Liver (tissue), 9 donors: Measurements from ENCODE around the gene XYLT2. TPM values are rescaled to one million over a fixed set of nuclear protein-coding genes. Genes with fewer than 3 reads are reported as not detected.
A peak's percentile ranks its signal among the peaks of the same experiment; 100 is the strongest.

Experiments used
- DNase-seq: peaks from one replicate; pipeline ENCODE4 v3.0.0-alpha.2; 2017; ENCODE audit warnings: low spot score
- H3K27ac ChIP-seq, 2 donors: one replicate each; pipeline ENCODE4 v1.7.0; 2013; ENCODE audit warnings: inconsistent platforms in 2 of 2, low read length in 2 of 2, control low read depth in 1 of 2, low read depth in 1 of 2, mild to moderate bottlenecking in 1 of 2
- H3K27me3 ChIP-seq, 4 donors: one replicate each; pipeline versions ENCODE4 v1.6.1 to v1.7.0; 2013; ENCODE audit warnings: low read length in 3 of 4, inconsistent platforms in 1 of 4, mild to moderate bottlenecking in 1 of 4, moderate library complexity in 1 of 4; ENCODE audit not compliant: control insufficient read depth in 4 of 4, insufficient read depth in 4 of 4
- H3K36me3 ChIP-seq, 4 donors: one replicate each; pipeline versions ENCODE4 v1.6.1 to v1.7.0; 2013; ENCODE audit warnings: low read length in 3 of 4, mild to moderate bottlenecking in 3 of 4, low read depth in 1 of 4, moderate library complexity in 1 of 4; ENCODE audit not compliant: control insufficient read depth in 4 of 4, insufficient read depth in 3 of 4
- H3K4me1 ChIP-seq, 4 donors: one replicate each; pipeline versions ENCODE4 v1.6.1 to v1.7.0; 2013; ENCODE audit warnings: low read length in 3 of 4, mild to moderate bottlenecking in 3 of 4, moderate library complexity in 1 of 4; ENCODE audit not compliant: control insufficient read depth in 4 of 4, insufficient read depth in 4 of 4
- H3K4me3 ChIP-seq, 3 donors: one replicate each; pipeline versions ENCODE4 v1.6.1 to v1.7.0; 2013; ENCODE audit warnings: low read length in 3 of 3, control low read depth in 1 of 3, low read depth in 1 of 3, mild to moderate bottlenecking in 1 of 3
- H3K9ac ChIP-seq, 2 donors: one replicate each; pipeline ENCODE4 v1.7.0; 2013; ENCODE audit warnings: low read length in 2 of 2, mild to moderate bottlenecking in 2 of 2, moderate library complexity in 2 of 2, control low read depth in 1 of 2, low read depth in 1 of 2
- H3K9me3 ChIP-seq, 4 donors: one replicate each; pipeline versions ENCODE4 v1.6.1 to v1.7.0; 2013; ENCODE audit warnings: low read length in 3 of 4; ENCODE audit not compliant: control insufficient read depth in 4 of 4
- FOXA1 ChIP-seq: IDR thresholded peaks from 2 replicates; pipeline ENCODE4 v1.6.1; 2016; ENCODE audit warnings: antibody characterized with exemption
- FOXA2 ChIP-seq: IDR thresholded peaks from 2 replicates; pipeline ENCODE4 v1.6.1; 2016; ENCODE audit warnings: antibody characterized with exemption
- GABPA ChIP-seq, 2 donors: IDR thresholded peaks in 1 of 2; conservative IDR thresholded peaks in 1 of 2; 2 replicates each; pipeline ENCODE4 v1.6.1; 2016; ENCODE audit warnings: antibody characterized with exemption in 2 of 2, mild to moderate bottlenecking in 1 of 2, moderate library complexity in 1 of 2
- HNF4A ChIP-seq, 2 donors: conservative IDR thresholded peaks; 2 replicates each; pipeline ENCODE4 v1.6.1; 2016; ENCODE audit warnings: antibody characterized with exemption in 2 of 2, mild to moderate bottlenecking in 2 of 2
- HNF4G ChIP-seq: IDR thresholded peaks from 2 replicates; pipeline ENCODE4 v1.6.1; 2016; ENCODE audit warnings: antibody characterized with exemption
- JUND ChIP-seq, 2 donors: IDR thresholded peaks; 2 replicates each; pipeline ENCODE4 v1.6.1; 2016; ENCODE audit warnings: antibody characterized with exemption in 2 of 2
- NR2F2 ChIP-seq: IDR thresholded peaks from 2 replicates; pipeline ENCODE4 v1.6.1; 2016; ENCODE audit warnings: antibody characterized with exemption
- RAD21 ChIP-seq, 2 donors: IDR thresholded peaks; 2 replicates each; pipeline ENCODE4 v1.6.1; 2016; ENCODE audit warnings: antibody characterized with exemption in 2 of 2, mild to moderate bottlenecking in 2 of 2
- RXRA ChIP-seq, 2 donors: IDR thresholded peaks; 2 replicates each; pipeline ENCODE4 v1.6.1; 2017 to 2018; ENCODE audit warnings: antibody characterized with exemption in 2 of 2, mild to moderate bottlenecking in 1 of 2
- SP1 ChIP-seq: IDR thresholded peaks from 2 replicates; pipeline ENCODE4 v1.6.1; 2018; ENCODE audit warnings: antibody characterized with exemption, mild to moderate bottlenecking
- TAF1 ChIP-seq: conservative IDR thresholded peaks from 2 replicates; pipeline ENCODE4 v1.6.1; 2016; ENCODE audit warnings: antibody characterized with exemption, mild to moderate bottlenecking
- YY1 ChIP-seq: IDR thresholded peaks from 2 replicates; pipeline ENCODE4 v1.6.1; 2016; ENCODE audit warnings: antibody characterized with exemption, mild to moderate bottlenecking
- WGBS: extraction: QIAGEN DNeasy Blood & Tissue Kit; methylation state at CpG from one replicate; pipeline ENCODE4 v1.1.7; 2013; 5-methylcytosine and 5-hydroxymethylcytosine counted together
- polyA plus RNA-seq, 2 donors: library from polyadenylated mRNA; stranded (reverse) in 1 of 2; unstranded in 1 of 2; fragments of 200-250 nt in 1 of 2; fragments of >200 nt in 1 of 2; fragmentation: Nextera tagmentation in 1 of 2; extraction: Ambion mirVana in 1 of 2; gene quantifications; one replicate each; pipeline versions ENCODE4 v1.2.1 to v1.2.3, GENCODE V29; 2013 to 2015
- total RNA-seq, 2 donors: library from RNA; depleted of rRNA; stranded (reverse); fragments of >200 nt; gene quantifications; one replicate each; pipeline ENCODE4 v1.2.3, GENCODE V29; 2014
- TF ChIP-seq, protein P1 (sequence below): fragments of 150-350 bp; IDR thresholded peaks from 2 replicates; pipeline ENCODE4 v1.5.1; 2017; ENCODE audit warnings: improper control_type of control experiment, low read depth, low read length; ENCODE audit not compliant: missing input control
- TF ChIP-seq, protein P2 (sequence below): IDR thresholded peaks from 2 replicates; pipeline ENCODE4 v1.6.1; 2016; ENCODE audit warnings: antibody characterized with exemption
- TF ChIP-seq, protein P3 (sequence below): IDR thresholded peaks from 2 replicates; pipeline ENCODE4 v1.6.1; 2016; ENCODE audit warnings: antibody characterized with exemption, mild to moderate bottlenecking
- TF ChIP-seq, protein P4 (sequence below): IDR thresholded peaks from 2 replicates; pipeline ENCODE4 v1.6.1; 2016; ENCODE audit warnings: antibody characterized with exemption
- TF ChIP-seq, protein P5 (sequence below): IDR thresholded peaks from 2 replicates; pipeline ENCODE4 v1.6.1; 2016; ENCODE audit warnings: antibody characterized with exemption
- donor health status: healthy.
- donor health status: healthy.
- donor health status: healthy.
- donor health status: healthy.
- donor health status: healthy.

The XYLT2 gene
- total and polyA plus RNA-seq, 4 donors, result 5.3 to 11.3 (median 8.2) TPM

DNA sequence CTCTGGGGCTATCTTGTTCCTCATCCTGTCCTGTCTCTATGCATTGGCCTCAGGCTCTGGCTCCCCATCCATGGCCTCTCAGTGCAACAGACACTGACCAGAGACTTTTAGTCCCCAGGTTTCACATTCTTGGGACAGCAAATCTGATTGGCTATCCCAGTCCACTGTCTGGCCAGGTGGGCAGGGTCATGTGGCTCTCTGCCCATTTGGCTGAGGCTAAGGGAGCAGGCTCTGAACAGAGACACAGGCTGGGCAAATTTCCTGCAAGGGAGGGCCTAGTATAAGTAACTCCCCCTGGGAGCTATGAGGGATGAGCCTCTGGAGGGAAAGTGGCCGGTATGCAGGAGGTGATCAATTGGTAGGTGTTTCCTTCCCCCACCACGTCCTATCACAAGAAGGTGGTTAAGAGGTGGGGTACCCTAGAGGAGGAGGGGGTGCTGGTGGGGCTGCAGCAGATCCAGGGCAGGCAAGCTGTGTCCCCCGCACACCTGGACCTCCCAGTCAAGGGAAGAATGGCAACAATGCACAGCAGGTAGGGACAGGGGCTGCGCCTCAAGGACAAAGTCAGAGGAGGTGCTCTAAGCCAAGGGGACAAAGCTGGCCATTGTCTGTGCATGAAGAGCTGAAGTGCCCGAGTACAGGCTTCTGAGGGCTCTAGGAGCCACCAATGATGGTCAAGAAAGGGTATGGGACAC, 13.2 kb downstream of the XYLT2 start:
- H3K9me3 ChIP-seq, result no peaks in the 10 kb centered on the region
- no peaks in the 10 kb centered on the region for H3K27me3 ChIP-seq
- H3K4me1 ChIP-seq, result peaks cover 0 to 6% (median 3%) of the 10 kb centered on the region in 4 donors
- TF ChIP-seq HNF4A (conservative IDR thresholded peaks at IDR 0.05) (no peak), SP1 (peak; percentile 8), GABPA (IDR thresholded peaks at IDR 0.05 in 1 of 2, conservative IDR thresholded peaks at IDR 0.05 in 1 of 2) (no peak), FOXA1 (no peak), RAD21 (IDR thresholded peaks at IDR 0.05) (no peak)
- H3K9ac ChIP-seq, result no peak overlapping the region
- H3K36me3 ChIP-seq, result peaks cover 0 to 38% (median 15%) of the 10 kb centered on the region in 4 donors
- no peak for DNase-seq
- WGBS, result 78% methylated on average over 5 of the region's 5 CpGs
- H3K4me3 ChIP-seq, result no peak overlapping the region
- no peak overlapping the region for H3K27ac ChIP-seq

DNA sequence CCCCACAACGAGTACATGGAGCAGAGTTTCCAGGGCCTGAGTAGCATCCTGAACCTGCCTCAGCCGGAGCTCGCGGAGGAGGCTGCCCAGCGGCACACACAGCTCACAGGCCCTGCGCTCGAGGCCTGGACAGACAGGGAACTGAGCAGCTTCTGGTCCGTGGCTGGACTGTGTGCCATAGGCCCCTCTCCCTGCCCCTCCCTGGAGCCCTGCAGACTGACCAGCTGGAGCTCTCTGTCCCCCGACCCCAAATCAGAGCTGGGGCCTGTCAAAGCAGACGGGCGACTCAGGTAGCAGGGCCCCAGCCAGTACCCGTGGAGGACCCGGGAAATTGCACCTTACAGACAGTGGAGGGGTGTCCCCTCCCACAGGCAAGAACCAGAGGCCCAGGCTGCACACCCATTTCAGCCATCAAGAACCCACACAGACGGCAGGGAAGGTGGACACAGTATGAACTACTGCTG, 14.1 kb downstream of the XYLT2 start:
- WGBS, result 91% methylated on average over 14 of the region's 14 CpGs
- no peaks in the 10 kb centered on the region for H3K27me3 ChIP-seq
- no peak overlapping the region for H3K9ac ChIP-seq
- H3K4me1 ChIP-seq, result peaks cover 0 to 6% (median 3%) of the 10 kb centered on the region in 4 donors
- H3K9me3 ChIP-seq, result no peaks in the 10 kb centered on the region
- no peak overlapping the region for H3K4me3 ChIP-seq
- H3K36me3 ChIP-seq, result peaks cover 0 to 33% (median 15%) of the 10 kb centered on the region in 4 donors
- TF ChIP-seq NR2F2 (no peak), RXRA (IDR thresholded peaks at IDR 0.05) (no peak), YY1 (no peak), FOXA1 (no peak), JUND (IDR thresholded peaks at IDR 0.05) (no peak), TAF1 (no peak), FOXA2 (no peak), GABPA (IDR thresholded peaks at IDR 0.05 in 1 of 2, conservative IDR thresholded peaks at IDR 0.05 in 1 of 2) (no peak), HNF4A (conservative IDR thresholded peaks at IDR 0.05) (no peak), HNF4G (no peak), RAD21 (IDR thresholded peaks at IDR 0.05) (no peak), SP1 (no peak)
- TF ChIP-seq, protein P1, sequence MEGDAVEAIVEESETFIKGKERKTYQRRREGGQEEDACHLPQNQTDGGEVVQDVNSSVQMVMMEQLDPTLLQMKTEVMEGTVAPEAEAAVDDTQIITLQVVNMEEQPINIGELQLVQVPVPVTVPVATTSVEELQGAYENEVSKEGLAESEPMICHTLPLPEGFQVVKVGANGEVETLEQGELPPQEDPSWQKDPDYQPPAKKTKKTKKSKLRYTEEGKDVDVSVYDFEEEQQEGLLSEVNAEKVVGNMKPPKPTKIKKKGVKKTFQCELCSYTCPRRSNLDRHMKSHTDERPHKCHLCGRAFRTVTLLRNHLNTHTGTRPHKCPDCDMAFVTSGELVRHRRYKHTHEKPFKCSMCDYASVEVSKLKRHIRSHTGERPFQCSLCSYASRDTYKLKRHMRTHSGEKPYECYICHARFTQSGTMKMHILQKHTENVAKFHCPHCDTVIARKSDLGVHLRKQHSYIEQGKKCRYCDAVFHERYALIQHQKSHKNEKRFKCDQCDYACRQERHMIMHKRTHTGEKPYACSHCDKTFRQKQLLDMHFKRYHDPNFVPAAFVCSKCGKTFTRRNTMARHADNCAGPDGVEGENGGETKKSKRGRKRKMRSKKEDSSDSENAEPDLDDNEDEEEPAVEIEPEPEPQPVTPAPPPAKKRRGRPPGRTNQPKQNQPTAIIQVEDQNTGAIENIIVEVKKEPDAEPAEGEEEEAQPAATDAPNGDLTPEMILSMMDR, result no peak
- TF ChIP-seq, protein P2, sequence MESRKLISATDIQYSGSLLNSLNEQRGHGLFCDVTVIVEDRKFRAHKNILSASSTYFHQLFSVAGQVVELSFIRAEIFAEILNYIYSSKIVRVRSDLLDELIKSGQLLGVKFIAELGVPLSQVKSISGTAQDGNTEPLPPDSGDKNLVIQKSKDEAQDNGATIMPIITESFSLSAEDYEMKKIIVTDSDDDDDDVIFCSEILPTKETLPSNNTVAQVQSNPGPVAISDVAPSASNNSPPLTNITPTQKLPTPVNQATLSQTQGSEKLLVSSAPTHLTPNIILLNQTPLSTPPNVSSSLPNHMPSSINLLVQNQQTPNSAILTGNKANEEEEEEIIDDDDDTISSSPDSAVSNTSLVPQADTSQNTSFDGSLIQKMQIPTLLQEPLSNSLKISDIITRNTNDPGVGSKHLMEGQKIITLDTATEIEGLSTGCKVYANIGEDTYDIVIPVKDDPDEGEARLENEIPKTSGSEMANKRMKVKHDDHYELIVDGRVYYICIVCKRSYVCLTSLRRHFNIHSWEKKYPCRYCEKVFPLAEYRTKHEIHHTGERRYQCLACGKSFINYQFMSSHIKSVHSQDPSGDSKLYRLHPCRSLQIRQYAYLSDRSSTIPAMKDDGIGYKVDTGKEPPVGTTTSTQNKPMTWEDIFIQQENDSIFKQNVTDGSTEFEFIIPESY, result no peak
- TF ChIP-seq, protein P3, sequence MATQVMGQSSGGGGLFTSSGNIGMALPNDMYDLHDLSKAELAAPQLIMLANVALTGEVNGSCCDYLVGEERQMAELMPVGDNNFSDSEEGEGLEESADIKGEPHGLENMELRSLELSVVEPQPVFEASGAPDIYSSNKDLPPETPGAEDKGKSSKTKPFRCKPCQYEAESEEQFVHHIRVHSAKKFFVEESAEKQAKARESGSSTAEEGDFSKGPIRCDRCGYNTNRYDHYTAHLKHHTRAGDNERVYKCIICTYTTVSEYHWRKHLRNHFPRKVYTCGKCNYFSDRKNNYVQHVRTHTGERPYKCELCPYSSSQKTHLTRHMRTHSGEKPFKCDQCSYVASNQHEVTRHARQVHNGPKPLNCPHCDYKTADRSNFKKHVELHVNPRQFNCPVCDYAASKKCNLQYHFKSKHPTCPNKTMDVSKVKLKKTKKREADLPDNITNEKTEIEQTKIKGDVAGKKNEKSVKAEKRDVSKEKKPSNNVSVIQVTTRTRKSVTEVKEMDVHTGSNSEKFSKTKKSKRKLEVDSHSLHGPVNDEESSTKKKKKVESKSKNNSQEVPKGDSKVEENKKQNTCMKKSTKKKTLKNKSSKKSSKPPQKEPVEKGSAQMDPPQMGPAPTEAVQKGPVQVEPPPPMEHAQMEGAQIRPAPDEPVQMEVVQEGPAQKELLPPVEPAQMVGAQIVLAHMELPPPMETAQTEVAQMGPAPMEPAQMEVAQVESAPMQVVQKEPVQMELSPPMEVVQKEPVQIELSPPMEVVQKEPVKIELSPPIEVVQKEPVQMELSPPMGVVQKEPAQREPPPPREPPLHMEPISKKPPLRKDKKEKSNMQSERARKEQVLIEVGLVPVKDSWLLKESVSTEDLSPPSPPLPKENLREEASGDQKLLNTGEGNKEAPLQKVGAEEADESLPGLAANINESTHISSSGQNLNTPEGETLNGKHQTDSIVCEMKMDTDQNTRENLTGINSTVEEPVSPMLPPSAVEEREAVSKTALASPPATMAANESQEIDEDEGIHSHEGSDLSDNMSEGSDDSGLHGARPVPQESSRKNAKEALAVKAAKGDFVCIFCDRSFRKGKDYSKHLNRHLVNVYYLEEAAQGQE, result no peak
- TF ChIP-seq, protein P4, sequence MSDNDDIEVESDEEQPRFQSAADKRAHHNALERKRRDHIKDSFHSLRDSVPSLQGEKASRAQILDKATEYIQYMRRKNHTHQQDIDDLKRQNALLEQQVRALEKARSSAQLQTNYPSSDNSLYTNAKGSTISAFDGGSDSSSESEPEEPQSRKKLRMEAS, result no peak
- TF ChIP-seq, protein P5, sequence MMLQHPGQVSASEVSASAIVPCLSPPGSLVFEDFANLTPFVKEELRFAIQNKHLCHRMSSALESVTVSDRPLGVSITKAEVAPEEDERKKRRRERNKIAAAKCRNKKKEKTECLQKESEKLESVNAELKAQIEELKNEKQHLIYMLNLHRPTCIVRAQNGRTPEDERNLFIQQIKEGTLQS, result no peak
- H3K27ac ChIP-seq, result no peak overlapping the region
- DNase-seq, result no peak
